ENCODE measurements around the gene RASSF3. TPM values are rescaled to one million over a fixed set of nuclear protein-coding genes. Genes with fewer than 3 reads are reported as not detected.

The RASSF3 gene
- total and polyA plus RNA-seq, 2 of the 13 experiments (the other 11 are each of a cell fraction or from before 2014, with no cell fraction given) = 15.5 to 16.0 TPM

DNA sequence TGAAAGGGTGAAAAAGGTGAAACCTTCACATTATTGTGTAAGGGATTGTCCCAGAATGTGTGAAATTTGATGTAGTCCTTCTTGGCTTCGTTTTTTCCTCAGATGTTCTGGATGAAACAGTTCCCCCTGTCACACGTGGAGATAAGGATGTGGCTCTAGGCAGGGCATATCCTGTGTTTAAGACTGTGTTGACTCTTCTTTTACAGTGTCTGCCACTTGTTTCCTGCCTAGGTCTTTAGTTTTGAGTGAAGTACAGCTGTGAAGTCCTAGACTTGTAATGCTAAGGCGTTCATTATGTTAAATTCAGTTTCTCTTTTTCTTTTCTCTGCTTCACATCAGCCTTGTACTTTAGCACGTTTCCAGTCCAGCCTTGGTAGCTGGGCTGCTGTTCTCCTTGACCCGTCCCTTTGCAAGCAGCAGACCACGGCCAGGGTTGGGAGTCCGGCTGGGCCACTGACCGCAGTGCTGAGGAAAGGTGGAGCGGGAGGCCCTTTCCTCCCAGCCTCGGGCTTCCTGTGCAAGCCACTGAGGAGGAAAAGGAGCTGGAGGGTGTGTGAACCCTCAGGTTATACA is 59.1 kb downstream of the RASSF3 start (continued):
- TF ChIP-seq, protein P1, sequence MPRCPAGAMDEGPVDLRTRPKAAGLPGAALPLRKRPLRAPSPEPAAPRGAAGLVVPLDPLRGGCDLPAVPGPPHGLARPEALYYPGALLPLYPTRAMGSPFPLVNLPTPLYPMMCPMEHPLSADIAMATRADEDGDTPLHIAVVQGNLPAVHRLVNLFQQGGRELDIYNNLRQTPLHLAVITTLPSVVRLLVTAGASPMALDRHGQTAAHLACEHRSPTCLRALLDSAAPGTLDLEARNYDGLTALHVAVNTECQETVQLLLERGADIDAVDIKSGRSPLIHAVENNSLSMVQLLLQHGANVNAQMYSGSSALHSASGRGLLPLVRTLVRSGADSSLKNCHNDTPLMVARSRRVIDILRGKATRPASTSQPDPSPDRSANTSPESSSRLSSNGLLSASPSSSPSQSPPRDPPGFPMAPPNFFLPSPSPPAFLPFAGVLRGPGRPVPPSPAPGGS (CRISPR knock-in tag; IDR thresholded peaks at IDR 0.05) = no peak
- no peak for TF ChIP-seq KAT2B (IDR thresholded peaks at IDR 0.05; ENCODE audit: borderline replicate concordance, low read depth, low read length)
- TF ChIP-seq, protein P2, sequence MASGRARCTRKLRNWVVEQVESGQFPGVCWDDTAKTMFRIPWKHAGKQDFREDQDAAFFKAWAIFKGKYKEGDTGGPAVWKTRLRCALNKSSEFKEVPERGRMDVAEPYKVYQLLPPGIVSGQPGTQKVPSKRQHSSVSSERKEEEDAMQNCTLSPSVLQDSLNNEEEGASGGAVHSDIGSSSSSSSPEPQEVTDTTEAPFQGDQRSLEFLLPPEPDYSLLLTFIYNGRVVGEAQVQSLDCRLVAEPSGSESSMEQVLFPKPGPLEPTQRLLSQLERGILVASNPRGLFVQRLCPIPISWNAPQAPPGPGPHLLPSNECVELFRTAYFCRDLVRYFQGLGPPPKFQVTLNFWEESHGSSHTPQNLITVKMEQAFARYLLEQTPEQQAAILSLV (CRISPR knock-in tag; IDR thresholded peaks at IDR 0.05; ENCODE audit: borderline replicate concordance) = no peak
- TF ChIP-seq, protein P3, sequence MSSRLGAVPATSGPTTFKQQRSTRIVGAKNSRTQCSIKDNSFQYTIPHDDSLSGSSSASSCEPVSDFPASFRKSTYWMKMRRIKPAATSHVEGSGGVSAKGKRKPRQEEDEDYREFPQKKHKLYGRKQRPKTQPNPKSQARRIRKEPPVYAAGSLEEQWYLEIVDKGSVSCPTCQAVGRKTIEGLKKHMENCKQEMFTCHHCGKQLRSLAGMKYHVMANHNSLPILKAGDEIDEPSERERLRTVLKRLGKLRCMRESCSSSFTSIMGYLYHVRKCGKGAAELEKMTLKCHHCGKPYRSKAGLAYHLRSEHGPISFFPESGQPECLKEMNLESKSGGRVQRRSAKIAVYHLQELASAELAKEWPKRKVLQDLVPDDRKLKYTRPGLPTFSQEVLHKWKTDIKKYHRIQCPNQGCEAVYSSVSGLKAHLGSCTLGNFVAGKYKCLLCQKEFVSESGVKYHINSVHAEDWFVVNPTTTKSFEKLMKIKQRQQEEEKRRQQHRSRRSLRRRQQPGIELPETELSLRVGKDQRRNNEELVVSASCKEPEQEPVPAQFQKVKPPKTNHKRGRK (CRISPR knock-in tag; IDR thresholded peaks at IDR 0.05) = no peak
- no peak for TF ChIP-seq MED8 (CRISPR knock-in tag; IDR thresholded peaks at IDR 0.05; ENCODE audit: insufficient replicate concordance)

DNA sequence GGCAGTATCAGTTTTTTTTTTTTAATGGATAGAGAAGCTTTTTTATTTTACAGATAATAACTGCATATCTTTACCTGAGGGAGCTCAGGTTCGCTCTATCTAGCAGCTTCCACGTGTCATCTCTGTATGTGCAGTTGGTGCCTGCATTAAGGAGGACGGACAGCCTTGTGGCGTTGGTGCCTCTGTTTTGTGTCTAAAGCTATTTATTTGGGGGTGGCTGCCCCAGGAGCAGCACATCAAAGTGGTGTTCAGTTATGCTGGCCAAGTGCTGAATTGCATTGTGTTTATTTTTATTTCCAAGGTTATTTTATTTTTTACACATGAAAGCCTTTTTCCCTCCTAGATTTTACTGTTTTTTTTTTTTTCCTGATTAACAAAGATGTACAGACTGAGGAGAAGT is 59.7 kb downstream of the RASSF3 start:
- intact Hi-C loops (cut with micrococcal nuclease; ENCODE audit: unreplicated experiment) = no loop called here
- ATAC-seq (no peak), FAIRE-seq (no peak), DNase-seq (ENCODE audit: low spot score) (no peak)
- peaks cover 38% of the 10 kb centered on the region for H3K79me2 ChIP-seq (ENCODE audit: insufficient read depth, low read length)
- no peaks in the 10 kb centered on the region for H3K36me3 ChIP-seq (replicated peaks in 1 of 2; ENCODE audit: control insufficient read depth in 1 of 2, insufficient read depth in 2 of 2, low read length in 2 of 2)
- H3K4me3 ChIP-seq (replicated peaks in 1 of 3; ENCODE audit: insufficient read depth in 1 of 3, low read depth in 2 of 3, low read length in 3 of 3) = peak overlapping the region in 1 of 3 experiments; percentile 11; a peak in 1 of 6 replicates
- in situ Hi-C loops (cut with HindIII; ENCODE audit: extremely low pct_ligation_motif_present, low pct_unique_long_range_greater_than_20kb) = no loop called here
- no TSS peak for BruUV-seq (replicated peaks)
- POLR2A ChIA-PET = interaction anchor here (0.7 kb wide), 2 partner anchors 59 to 62 kb away, joined by 3 to 4 read pairs; no protein-coding TSS in a partner anchor
- WGBS (ENCODE audit: low lambda C conversion rate) = 67% methylated on average over 4 of the region's 4 CpGs
- H3K4me1 ChIP-seq (ENCODE audit: insufficient read depth, low read length) = peaks cover 98% of the 10 kb centered on the region
- CTCF ChIA-PET (ENCODE audit: low intra/inter-chr PET ratio, low total read pairs) = no interaction called here
- H3K27ac ChIP-seq (ENCODE audit: extremely low read length, insufficient read depth, low read length) = peak overlapping the region; percentile 78
- no peak overlapping the region for H2AFZ ChIP-seq (ENCODE audit: low read length)
- peak overlapping the region; percentile 89 for H3K4me2 ChIP-seq (ENCODE audit: low read depth, low read length)
- no peaks in the 10 kb centered on the region for H3K27me3 ChIP-seq (ENCODE audit: control insufficient read depth in 1 of 2, insufficient read depth in 2 of 2, low read length in 2 of 2)
- no peaks in the 10 kb centered on the region for H3K9me3 ChIP-seq (ENCODE audit: low read length)
- H3K9ac ChIP-seq (ENCODE audit: insufficient read depth, low read depth, low read length) = 0 out of 2 replicates have a peak overlapping the region, but pooled peaks have one; percentile 17
- H4K20me1 ChIP-seq (ENCODE audit: insufficient read depth, low read length) = no peaks in the 10 kb centered on the region
- no peak for TF ChIP-seq RXRB (CRISPR knock-in tag; IDR thresholded peaks at IDR 0.05; ENCODE audit: borderline replicate concordance)
- TF ChIP-seq IKZF4 (CRISPR knock-in tag; IDR thresholded peaks at IDR 0.05; ENCODE audit: borderline replicate concordance, low read depth, not compliant biosample characterization) = no peak
- TF ChIP-seq, protein P4, sequence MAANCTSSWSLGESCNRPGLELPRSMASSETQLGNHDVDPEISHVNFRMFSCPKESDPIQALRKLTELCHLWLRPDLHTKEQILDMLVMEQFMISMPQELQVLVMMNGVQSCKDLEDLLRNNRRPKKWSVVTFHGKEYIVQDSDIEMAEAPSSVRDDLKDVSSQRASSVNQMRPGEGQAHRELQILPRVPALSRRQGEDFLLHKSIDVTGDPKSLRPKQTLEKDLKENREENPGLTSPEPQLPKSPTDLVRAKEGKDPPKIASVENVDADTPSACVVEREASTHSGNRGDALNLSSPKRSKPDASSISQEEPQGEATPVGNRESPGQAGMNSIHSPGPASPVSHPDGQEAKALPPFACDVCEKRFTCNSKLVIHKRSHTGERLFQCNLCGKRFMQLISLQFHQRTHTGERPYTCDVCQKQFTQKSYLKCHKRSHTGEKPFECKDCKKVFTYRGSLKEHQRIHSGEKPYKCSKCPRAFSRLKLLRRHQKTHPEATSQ (CRISPR knock-in tag; IDR thresholded peaks at IDR 0.05; ENCODE audit: borderline replicate concordance) = no peak
- TF ChIP-seq RBM22 (optimal IDR thresholded peaks at IDR 0.05; ENCODE audit: low read length) = no peak
- no peak for TF ChIP-seq TOE1 (CRISPR knock-in tag; IDR thresholded peaks at IDR 0.05)
- no peak for TF ChIP-seq ZNF816 (CRISPR knock-in tag; IDR thresholded peaks at IDR 0.05; ENCODE audit: borderline replicate concordance)
- no peak for TF ChIP-seq ZNF292 (CRISPR knock-in tag; IDR thresholded peaks at IDR 0.05; ENCODE audit: borderline replicate concordance, low read depth)
- no peak for TF ChIP-seq TEAD3 (CRISPR knock-in tag; optimal IDR thresholded peaks at IDR 0.05; ENCODE audit: borderline replicate concordance)
- TF ChIP-seq, protein P5, sequence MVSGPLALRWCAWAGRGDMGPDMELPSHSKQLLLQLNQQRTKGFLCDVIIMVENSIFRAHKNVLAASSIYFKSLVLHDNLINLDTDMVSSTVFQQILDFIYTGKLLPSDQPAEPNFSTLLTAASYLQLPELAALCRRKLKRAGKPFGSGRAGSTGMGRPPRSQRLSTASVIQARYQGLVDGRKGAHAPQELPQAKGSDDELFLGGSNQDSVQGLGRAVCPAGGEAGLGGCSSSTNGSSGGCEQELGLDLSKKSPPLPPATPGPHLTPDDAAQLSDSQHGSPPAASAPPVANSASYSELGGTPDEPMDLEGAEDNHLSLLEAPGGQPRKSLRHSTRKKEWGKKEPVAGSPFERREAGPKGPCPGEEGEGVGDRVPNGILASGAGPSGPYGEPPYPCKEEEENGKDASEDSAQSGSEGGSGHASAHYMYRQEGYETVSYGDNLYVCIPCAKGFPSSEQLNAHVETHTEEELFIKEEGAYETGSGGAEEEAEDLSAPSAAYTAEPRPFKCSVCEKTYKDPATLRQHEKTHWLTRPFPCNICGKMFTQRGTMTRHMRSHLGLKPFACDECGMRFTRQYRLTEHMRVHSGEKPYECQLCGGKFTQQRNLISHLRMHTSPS (CRISPR knock-in tag; IDR thresholded peaks at IDR 0.05; ENCODE audit: low read depth) = no peak
- TF ChIP-seq FOXP1 (IDR thresholded peaks at IDR 0.05) = no peak
- TF ChIP-seq FOXP1 (CRISPR knock-in tag; IDR thresholded peaks at IDR 0.05) = no peak

Measured in HepG2 (cell line).